HCT116 (cell line): ENCODE measurements around the gene GPX4.

Source experiments
- CTCF ChIP-seq, 3 experiments: fragments of 200-600 bp in 1 of 3; sonication (generic) in 1 of 3; IDR thresholded peaks in 2 of 3; conservative IDR thresholded peaks in 1 of 3; 2 replicates each; pipeline ENCODE4 v1.5.1; 2012 to 2017; ENCODE audit warnings: low read depth in 2 of 3, low read length in 2 of 3, antibody characterized with exemption in 1 of 3, borderline replicate concordance in 1 of 3, control low read depth in 1 of 3, mild to moderate bottlenecking in 1 of 3, mixed read lengths in 1 of 3, mixed run types in 1 of 3, moderate library complexity in 1 of 3; ENCODE audit not compliant: insufficient read depth in 1 of 3
- EGR1 ChIP-seq: IDR thresholded peaks from 2 replicates; pipeline ENCODE4 v1.6.1; 2012; ENCODE audit warnings: low read depth
- ELF1 ChIP-seq: IDR thresholded peaks from 2 replicates; pipeline ENCODE4 v1.6.1; 2012; ENCODE audit warnings: low read depth, borderline replicate concordance
- EZH2 ChIP-seq: fragments of 200-600 bp; sonication (generic); IDR thresholded peaks from 2 replicates; pipeline ENCODE4 v1.6.1; 2017; ENCODE audit warnings: antibody characterized with exemption, mixed run types
- EZH2phosphoT487 ChIP-seq: fragments of 200-600 bp; IDR thresholded peaks from 2 replicates; pipeline ENCODE4 v1.6.1; 2018; ENCODE audit warnings: antibody characterized with exemption, borderline replicate concordance
- FOSL1 ChIP-seq: IDR thresholded peaks from 2 replicates; pipeline ENCODE4 v1.6.1; 2012; ENCODE audit warnings: low read depth
- MAX ChIP-seq: IDR thresholded peaks from 2 replicates; pipeline ENCODE4 v1.6.1; 2012
- ZBTB33 ChIP-seq: IDR thresholded peaks from 2 replicates; pipeline ENCODE4 v1.6.1; 2011; ENCODE audit warnings: mild to moderate bottlenecking, low read length, moderate library complexity; ENCODE audit not compliant: insufficient replicate concordance; ENCODE audit errors: extremely low read depth
- ZNF274 ChIP-seq: fragments of 200-500 bp; sonication (Bioruptor generic); IDR thresholded peaks from 2 replicates; pipeline ENCODE4 v1.6.1; 2014; ENCODE audit warnings: mild to moderate bottlenecking, low read depth, low read length, inconsistent platforms

GRCh38 chr19:1121395-1121794, 17.6 kb downstream of the GPX4 start:
- TF ChIP-seq ZBTB33 (no peak), EZH2 (no peak), EGR1 (no peak), CTCF (IDR thresholded peaks at IDR 0.05 in 2 of 3, conservative IDR thresholded peaks at IDR 0.05 in 1 of 3; ENCODE audit: borderline replicate concordance in 1 of 3, insufficient read depth in 1 of 3, low read depth in 2 of 3, low read length in 2 of 3) (no peak), ZNF274 (no peak), MAX (no peak), FOSL1 (no peak), ELF1 (no peak), EZH2phosphoT487 (no peak)
